ENCODE results near the gene OR14I1.

DNA sequence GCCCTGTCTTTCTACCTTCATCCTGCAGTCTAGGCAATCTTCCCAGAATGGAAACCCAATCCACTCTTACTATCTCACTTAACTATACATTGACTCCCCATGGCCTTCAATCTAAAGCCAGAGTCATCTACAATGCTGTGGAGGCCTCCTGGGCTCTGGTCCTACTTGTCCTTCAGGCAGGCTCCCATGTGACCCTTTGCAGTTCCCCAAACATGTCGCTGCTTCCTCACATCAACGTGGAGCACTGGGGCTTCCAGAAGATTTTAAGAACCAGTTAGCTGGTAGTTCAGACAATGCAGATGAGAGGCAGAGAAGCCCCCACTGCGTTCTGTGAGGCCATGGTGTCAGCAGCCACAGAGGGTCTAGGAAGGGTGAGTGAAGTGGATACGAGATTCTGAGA, 34.4 kb upstream of the OR14I1 start:
- TF ChIP-seq, protein P1, sequence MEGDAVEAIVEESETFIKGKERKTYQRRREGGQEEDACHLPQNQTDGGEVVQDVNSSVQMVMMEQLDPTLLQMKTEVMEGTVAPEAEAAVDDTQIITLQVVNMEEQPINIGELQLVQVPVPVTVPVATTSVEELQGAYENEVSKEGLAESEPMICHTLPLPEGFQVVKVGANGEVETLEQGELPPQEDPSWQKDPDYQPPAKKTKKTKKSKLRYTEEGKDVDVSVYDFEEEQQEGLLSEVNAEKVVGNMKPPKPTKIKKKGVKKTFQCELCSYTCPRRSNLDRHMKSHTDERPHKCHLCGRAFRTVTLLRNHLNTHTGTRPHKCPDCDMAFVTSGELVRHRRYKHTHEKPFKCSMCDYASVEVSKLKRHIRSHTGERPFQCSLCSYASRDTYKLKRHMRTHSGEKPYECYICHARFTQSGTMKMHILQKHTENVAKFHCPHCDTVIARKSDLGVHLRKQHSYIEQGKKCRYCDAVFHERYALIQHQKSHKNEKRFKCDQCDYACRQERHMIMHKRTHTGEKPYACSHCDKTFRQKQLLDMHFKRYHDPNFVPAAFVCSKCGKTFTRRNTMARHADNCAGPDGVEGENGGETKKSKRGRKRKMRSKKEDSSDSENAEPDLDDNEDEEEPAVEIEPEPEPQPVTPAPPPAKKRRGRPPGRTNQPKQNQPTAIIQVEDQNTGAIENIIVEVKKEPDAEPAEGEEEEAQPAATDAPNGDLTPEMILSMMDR (IDR thresholded peaks at IDR 0.05), result no peak
- TF ChIP-seq ZFX (IDR thresholded peaks at IDR 0.05; ENCODE audit: borderline replicate concordance), result no peak

Data from 22Rv1 (cell line).